GM18508 (cell line): ENCODE data around the gene CD47.

Experiments used
- ATAC-seq: cut with Tn5 transposase; IDR thresholded peaks from one replicate; pipeline ENCODE4 v1.9.1; 2021; ENCODE audit warnings: moderate number of reproducible peaks; ENCODE audit not compliant: insufficient read depth, unreplicated experiment

CD47 gene

DNA sequence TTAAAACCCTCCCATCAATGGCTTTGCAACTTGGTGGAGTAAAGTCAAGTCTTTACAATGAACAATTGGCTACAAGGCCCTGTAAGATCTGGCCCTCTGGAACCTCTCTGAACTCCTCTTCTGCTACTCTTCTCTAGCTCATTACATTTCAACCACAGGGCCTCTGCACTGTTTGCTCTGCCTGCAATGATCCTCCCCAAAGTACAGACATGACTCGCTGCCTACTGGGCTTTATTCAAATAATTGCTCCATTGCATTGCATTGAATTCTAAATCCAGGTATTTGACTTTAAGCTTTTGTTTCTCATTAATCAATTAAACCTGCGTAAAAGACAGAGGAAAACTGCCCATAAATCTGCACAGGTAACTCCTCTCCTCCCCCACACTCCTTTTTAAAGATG, 96.7 kb downstream of the CD47 start:
- no peak for ATAC-seq

DNA sequence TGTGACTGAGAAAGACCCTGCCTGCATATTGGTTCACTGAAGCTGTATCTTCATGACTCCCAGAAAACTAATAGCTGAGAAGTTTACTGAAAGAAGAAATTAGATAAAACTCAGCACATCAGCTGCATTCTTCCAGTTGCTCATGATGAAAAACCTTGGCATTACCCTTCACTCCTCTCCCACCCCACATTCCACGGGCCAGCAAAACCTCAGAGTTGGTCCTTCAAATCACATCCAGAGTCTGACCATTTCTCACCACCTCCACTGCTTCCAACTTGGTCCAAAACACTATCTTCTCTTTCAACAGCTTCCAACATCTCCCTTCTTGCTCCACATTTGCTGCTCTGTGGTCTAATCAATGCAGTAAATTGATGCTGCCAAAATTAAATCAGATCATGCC, 97.1 kb downstream of the CD47 start:
- no peak for ATAC-seq
